Hypothalamus (tissue), 51 donors: ENCODE results near the gene SF3B3.
"Not testable (repeated sequence)": the region's sequence is repeated elsewhere in the genome, so short reads cannot be mapped to it uniquely, and the experiment has no call there.

ENCODE experiments used
- DNase-seq, 51 donors: peaks; one replicate each; lab custom pipeline; 2025; lab: John Stamatoyannopoulos, UW

Gene SF3B3

DNA sequence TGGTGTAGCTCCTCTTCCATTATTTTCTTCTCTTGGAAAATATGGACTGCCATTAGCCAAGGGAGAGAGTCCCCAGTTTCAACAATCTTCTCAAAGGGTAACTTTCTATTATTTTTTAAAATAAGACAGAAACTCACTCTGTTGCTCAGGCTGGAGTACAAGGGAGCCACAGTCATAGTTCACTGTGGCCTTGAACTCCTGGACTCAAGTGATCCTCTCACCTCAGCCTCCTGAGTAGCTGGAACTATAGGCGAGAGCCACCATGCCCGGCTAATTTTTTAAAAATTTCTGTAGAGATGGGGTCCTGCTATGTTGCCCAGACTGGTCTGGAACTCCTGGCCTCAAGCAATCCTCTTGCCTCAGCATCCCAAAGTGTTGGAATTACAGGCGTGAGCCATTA is 13.4 kb upstream of the SF3B3 start:
- DNase-seq = no peak

DNA sequence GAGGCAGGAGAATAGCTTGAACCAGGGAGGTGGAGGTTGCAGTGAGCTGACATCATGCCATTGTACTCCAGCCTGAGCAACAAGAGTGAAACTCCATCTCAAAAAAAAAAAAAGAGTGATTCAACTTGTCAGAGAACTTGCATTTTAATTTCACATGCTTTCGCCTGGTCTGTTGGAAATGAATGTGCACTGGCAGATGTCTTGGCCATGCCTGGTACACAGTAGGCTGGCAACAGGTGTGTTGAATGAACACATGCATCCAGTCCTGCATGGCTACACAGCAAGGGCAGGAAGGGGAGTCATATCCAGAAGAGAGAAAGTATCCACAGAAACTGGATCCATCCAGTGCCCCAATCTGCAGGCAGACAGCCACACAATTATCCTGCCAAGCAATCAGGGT is 11.8 kb upstream of the SF3B3 start:
- DNase-seq = no peak

DNA sequence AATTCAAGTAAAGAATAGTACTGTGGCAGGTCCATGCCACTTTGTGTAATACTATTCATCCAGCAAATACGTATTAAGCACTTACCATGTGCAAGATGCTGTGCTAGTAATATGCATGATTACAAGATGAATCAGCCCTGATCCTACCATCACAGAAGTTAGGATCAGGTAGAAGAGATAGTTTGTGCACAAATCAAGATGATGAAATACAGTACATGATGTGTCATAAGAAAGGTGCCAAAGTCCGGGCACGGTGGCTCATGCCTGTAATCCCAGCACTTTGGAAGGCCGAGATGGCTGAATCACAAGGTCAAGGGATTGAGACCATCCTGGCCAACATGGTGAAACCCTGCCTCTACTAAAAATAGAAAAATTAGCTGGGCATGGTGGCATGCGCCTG is 11.2 kb upstream of the SF3B3 start:
- DNase-seq = no peak

DNA sequence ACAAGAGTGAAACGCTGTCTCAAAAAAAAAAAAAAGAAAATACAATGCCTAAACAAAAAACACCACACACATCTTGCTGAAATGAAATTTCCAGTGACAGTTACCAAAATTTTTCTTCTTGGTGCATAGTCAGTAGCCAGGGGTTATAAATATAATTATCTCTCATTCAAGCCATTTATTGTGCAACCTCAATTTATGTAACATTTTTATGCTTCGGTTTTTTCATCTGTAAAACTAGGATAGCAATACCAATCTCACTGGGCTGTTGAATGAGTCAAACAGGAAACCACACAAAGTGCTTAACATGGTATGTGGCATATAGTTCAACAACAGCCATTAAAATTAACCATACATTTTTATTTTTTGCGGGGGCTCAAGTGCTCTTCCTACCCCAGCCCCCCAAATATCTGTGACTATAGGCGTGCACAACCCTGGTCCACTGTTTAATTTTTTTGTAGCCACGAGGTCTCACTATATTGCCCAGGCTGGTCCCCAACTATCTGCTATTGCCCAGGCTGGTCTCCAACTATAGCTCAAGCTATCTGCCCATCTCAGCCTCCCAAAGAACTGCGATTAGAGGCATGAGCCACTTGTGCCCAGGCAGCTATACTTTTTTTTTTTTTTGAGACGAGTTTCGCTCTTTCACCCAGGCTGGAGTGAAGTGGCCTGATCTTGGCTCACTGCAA is 2.9 kb upstream of the SF3B3 start:
- DNase-seq = no peak

DNA sequence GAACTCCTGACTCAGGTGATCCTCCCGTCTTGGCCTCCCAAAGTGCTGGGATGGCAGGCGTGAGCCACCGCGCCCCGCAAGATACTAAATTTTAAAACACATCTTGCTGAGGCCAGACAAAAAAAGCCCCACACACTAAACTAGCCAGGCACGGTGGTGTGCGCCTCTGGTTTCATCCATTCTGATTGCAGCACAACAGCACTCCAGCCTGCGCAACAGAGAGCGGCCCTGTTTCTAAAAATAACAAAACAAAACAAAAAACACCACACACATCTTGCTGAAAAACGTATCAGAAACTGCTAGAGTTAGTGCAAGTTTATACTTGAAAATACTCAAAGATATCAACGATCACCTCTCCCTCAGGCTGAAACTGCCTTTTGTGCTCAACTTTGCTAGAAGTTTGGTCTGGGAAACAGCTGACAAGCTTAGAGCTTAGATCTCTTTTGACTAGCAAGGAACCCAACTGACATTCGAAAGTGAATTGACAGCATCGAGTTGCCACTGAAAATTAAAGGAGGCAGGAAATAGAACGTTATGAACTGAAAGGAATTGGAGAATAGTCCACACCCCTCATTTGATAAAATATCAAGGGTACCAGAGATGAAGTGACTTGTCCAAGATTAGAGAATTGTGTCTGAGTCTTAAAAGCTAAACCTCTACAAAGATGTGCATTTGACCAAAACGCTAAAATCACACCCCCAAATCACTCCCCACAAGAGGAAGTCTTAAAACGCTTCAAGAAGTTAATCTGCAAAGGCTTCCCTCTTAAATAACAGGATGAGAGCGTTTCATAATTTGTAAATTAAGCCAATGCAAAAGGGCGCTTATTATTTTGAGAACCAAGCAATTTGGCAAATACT is 1.2 kb upstream of the SF3B3 start:
- DNase-seq = no peak

DNA sequence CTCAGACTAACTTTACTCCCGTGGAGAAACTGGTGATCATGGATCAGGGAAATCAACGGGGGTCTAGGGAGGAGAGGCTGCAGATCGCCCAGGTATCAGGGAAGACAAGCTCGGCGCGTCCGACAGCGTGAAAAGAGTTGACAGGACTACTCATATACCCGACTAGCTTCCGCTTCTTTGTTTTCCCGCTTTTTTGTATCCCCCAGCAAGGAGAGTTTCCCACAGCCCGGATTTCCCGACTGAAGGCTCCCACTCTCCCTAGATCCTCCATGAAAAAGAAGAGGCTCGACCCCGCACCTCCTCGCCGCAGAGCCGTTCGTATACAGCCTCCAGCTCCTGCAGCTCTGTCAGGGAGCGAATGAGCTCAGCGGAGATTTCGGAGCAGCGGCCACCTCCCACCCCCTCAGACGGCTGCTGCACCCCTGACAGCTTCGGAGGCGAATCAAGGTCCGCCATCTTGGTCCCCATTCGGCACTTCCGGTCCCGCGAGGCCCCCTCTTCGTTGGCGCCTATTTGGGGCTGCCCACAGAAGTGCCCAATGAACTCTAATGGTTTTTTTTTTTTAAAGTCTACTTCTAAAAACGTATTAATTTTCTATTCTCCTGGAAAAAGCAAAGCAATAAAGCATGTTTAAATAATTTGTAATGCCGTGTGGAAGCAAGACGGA is 407 bp upstream of the SF3B3 start, which contains the start of gene COG4:
Gene COG4 (minus strand): TSS at position 479 of the 667 bp plus-strand sequence. CDS start 11 bp downstream, at position 468.
- peak; percentile 36 to 93 (median 73) for DNase-seq

DNA sequence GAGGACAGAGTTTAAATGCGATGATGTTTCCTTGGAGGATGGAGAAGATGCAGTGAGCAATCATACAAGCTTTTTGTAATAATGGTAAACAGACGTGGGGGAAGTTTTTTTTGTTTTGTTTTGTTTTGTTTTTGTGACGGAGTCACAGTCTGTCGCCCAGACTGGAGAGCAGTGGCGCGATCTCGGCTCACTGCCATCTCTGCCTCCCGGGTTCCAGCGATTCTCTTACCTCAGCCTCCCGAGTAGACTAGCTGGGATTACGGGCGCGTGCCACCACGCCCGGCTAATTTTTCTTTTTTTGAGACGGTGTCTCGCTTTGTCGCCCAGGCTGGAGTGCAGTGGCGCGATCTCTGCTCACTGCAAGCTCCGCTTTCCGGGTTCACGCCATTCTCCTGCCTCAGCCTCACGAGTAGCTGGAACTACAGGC is 796 bp downstream of the SF3B3 start:
- DNase-seq = peak in 21 of 51 donors; percentile 0 to 20 (median 6)

DNA sequence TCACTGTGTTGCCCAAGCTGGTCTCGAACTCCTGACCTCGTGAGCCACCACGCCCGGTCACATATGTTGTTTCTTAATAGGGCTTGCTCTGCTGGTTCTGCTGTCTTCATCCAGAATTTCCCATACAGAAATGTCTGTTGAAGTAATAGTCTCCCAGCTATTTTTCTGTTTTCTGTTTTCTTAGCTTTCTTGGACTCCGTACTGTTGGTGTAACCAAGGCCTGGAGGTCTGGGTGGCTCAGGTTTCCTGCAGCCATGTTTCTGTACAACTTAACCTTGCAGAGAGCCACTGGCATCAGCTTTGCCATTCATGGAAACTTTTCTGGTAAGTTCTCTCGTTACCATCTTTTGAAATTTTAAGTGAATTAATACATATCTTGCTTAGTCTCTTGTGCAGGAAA is 2.8 kb downstream of the SF3B3 start:
- DNase-seq = no peak

DNA sequence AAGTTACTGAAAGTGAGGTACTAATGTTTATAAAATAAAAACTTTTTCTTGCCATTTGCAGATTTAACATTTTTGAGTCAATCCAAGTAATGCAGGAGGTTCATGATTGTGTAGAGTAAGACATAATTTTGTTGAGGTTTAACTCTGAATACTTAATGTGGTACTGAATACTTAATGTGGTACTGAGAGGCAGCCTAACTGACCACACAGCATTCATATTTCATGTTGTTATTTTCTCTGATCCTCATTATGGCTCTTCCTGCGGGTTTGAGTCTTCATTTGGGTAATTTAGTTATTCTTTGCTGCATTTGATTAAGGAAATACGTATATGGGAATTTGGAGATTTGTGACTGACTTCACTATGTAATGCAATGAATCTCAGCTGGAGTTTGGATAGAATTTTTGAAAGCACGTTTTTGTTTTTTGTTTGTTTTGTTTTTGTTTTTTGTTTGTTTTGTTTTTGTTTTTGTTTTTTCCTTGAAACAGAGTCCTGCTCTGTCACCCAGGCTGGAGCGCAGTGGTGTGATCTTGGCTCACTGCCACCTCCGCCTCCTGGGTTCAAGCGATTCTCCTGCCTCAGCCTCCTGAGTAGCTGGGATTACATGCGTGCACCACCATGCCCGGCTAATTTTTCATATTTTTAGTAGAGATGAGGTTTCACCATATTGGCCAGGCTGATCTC is 3.8 kb downstream of the SF3B3 start:
- DNase-seq = no peak

DNA sequence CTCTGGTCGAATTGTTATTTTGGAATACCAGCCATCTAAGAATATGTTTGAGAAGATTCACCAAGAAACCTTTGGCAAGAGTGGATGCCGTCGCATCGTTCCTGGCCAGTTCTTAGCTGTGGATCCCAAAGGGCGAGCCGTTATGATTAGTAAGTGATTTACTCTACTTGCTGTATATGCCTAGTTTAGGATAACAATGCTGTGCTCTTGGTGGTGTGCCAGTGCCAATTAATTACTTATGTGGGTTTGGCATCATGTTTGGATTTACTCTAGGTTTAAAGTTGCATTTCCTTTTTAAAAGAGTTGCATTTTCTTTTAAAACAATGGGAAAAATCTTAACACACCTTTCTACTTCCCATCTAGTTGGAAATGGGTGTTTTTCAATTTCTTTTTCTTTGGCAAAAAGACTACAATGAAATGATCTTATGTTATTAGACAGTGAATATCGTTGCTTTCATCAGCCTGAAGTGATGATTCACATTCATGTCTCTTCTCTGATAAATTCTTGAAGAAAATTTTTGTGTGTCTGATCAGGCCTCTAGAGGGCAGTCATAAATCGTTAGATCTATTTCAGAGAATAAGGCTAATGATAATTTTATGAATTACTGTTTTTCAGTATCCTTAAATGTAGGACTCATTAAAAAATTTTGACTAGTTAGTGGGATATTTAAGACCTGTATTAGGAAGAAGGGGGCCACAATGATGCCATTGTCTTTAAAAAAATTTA is 5.6 kb downstream of the SF3B3 start:
- peak in 1 of 51 donors; percentile 24 for DNase-seq

DNA sequence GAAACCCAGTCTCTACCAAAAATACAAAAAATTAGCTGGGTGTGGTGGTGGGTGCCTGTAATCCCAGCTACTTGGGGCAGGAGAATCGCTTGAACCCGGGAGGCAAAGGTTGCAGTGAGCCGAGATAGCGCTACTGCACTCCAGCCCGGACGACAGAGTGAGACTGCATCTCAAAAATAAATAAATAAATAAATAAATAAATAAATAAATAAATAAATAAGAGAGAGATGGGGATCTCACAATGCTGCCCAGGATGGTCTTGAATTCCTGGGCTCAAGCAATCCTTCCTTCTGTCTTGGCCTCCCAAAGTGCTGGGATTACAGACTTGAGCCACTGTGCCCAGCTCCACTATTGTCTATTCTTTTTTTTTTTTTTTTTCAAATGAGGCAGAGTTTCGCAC is 6.3 kb downstream of the SF3B3 start:
- DNase-seq = not testable (repeated sequence)

DNA sequence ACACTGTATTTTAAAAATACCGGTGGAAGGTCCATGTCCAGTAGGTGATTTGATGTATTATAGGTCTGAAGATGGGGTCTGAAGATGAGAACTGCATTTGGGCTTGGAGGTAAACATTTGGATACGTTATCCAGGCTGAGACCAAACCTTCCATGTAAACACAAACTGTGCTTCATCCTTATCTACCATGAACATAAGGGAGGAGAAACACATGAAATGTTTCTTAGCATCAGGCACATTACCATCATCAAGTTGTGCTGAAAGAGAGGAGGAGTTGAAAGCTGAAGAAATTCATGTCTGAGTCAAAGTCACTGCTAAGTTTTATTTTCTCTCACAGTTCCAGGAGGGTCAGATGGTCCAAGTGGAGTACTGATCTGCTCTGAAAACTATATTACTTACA is 11.4 kb downstream of the SF3B3 start:
- DNase-seq = no peak

DNA sequence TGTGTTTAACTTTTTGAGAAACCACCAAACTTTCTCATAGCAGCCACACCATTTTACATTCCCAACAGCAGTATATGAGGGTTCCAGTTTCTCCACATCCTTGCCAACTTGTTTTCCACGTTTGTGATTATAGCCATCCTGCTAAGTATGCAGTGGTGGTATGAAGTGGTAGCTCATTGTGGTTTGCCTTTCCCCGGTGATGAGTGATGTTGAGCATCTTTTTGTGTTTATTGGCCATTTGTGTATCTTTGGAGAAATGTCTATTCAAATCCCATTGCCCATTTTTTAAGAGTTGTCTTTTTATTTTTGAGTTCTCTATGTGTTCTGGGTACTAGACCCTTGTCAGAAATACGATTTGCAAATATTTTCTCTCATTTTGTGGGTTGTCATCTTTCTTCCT is 17.4 kb downstream of the SF3B3 start:
- DNase-seq = no peak

DNA sequence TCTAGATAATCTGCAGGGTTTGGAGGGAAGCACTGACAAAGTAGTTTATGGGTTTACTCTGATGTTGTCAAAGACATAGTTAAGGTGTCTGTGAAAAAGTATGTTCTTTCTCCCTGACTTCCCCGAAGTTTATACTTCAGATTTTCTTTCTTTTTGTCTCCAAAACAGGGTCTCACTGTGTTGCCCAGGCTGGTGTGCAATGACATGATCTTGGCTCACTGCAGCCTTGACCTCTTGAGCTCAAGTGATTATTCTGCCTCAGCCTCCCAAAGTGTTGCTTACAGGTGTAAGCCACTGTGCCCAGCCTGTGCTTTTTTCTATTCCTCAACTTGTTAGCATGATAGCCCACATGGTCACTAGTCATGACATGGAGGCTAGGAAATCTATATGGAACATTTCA is 20.9 kb downstream of the SF3B3 start:
- DNase-seq = no peak

DNA sequence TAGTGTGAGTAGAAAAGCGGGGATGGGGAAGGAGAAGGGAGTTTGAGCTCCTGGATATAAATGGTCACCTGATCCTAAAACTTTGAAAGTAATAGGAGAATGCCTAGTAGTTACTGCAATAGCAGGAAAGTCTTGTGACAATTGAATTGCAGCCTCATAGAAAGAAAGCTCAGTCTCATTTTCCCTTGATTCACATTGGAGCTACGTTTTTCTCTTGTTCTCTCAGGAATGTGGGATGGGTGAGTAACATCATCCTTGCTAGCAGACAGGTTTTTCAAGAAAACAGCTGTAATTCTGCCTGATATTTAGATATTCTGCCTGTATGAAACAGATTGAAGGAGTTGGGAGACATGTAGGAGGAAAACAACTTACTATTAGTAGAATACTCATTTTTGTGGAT is 25.3 kb downstream of the SF3B3 start:
- no peak for DNase-seq

DNA sequence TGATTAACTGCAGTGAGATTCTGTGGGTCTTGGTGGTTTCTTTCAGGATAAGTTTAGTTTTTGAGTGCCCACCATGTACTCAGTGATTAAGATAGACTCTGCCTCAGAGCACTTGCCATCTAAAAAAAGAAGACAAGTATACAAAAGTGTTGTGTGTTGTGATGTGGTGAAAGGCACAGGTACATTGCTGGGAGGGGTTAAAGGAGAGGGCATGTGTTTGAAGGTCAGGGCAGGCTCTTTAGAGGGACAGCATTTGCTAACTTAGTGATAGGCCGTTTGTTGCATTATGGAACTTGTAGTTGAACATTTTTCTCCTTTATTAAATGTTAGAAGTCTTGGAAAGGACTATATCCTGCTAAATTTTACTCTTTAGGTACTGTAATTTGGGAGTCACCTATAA is 26.5 kb downstream of the SF3B3 start:
- no peak for DNase-seq

DNA sequence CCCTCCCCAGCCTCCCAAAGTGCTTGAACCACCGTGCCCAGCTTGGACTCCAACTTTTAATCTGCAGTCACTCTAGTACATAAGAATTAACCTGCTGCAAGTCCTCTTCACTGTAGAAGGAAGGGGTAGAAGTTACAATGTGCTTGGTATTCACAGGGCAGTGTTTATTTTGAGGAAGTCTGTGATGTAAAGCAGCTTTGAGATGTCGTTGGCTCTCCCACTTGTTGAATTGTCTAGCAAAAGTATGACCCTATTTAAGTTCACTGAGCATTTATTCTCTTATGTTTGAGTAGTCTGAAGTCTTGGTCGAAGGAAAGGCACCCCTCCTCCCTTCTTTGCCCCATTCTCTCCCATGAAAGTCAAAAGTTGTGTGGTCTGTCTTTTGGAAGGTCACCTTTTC is 28.2 kb downstream of the SF3B3 start:
- DNase-seq = no peak

DNA sequence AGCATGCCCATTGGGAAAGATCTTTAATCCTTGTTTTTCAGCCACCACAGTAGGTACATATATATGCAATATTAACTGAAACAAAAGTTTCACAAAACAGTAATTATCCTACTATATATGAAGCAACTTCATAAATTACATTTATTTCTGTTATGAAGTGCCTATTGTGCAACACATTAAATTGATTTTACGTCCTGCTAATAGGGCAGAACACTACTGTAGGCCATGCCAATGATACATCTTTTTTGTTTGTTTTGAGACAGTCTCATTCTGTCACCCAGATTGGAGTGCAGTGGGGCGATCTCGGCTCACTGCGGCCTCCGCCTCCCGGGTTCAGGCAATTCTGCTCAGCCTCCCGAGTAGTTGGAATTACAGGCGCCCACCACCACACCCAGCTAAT is 29.1 kb downstream of the SF3B3 start:
- no peak for DNase-seq

DNA sequence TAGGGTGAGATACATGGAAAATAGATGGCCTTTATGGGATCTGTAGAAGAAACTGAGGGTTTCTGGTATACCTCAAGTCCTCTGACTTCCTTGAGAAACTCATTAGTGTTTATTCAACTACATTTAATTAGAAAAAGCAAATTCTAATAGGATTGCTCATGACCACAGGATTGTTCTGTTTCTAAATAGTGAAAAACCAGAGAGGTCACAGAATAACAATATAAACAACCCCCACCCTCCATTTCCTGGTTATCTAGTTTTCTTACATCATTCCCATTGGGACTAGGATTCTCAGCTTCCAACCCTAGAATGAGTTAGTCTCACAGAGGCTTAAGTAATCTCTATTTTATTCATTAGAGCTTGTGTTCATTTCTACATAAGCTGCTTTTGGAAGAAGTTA is 30.0 kb downstream of the SF3B3 start:
- DNase-seq = no peak

DNA sequence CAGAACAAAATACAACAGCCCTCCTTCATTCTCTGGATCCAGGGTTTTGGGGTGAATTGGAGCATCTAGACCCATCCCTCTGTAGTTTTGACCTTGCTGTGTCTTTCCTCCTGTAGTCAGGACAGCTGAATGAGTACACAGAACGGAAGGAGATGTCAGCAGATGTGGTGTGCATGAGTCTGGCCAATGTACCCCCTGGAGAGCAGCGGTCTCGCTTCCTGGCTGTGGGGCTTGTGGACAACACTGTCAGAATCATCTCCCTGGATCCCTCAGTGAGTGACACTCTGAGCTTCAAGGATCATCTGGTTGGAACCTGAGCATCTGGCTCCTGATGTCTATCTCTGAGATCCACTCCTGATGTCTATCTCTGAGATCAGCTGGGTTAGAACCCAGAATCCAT is 32.4 kb downstream of the SF3B3 start:
- no peak for DNase-seq
